Neural cell (in vitro differentiated cells): Measurements from ENCODE around the gene ADCY2.

Source experiments
- EZH2 ChIP-seq: fragments of 200-600, 300-800 bp; shearing (Covaris generic), sonication (generic); IDR thresholded peaks from 2 replicates; pipeline ENCODE4 v1.6.1; 2014; ENCODE audit warnings: antibody characterized with exemption, low read length, borderline replicate concordance, mild to moderate bottlenecking; ENCODE audit not compliant: insufficient read depth, poor library complexity, severe bottlenecking
- RAD21 ChIP-seq: fragments of 450-650 bp; conservative IDR thresholded peaks from 2 replicates; pipeline ENCODE4 v1.6.1; 2014; ENCODE audit warnings: antibody characterized with exemption, mild to moderate bottlenecking, moderate library complexity
- SMC3 ChIP-seq: fragments of 450-650 bp; conservative IDR thresholded peaks from 2 replicates; pipeline ENCODE4 v1.6.1; 2014; ENCODE audit warnings: antibody characterized with exemption, mild to moderate bottlenecking, moderate library complexity; ENCODE audit not compliant: poor library complexity
- TAF1 ChIP-seq: IDR thresholded peaks from 2 replicates; pipeline ENCODE4 v1.6.1; 2012; ENCODE audit warnings: low read depth
- TF ChIP-seq, protein P1 (sequence below): fragments of 450-650 bp; IDR thresholded peaks from 2 replicates; pipeline ENCODE4 v1.5.1; 2014; ENCODE audit warnings: antibody characterized with exemption, mild to moderate bottlenecking, moderate library complexity; ENCODE audit not compliant: poor library complexity, severe bottlenecking
- TF ChIP-seq, protein P2 (sequence below): IDR thresholded peaks from 2 replicates; pipeline ENCODE4 v1.6.1; 2012; ENCODE audit warnings: borderline replicate concordance

DNA sequence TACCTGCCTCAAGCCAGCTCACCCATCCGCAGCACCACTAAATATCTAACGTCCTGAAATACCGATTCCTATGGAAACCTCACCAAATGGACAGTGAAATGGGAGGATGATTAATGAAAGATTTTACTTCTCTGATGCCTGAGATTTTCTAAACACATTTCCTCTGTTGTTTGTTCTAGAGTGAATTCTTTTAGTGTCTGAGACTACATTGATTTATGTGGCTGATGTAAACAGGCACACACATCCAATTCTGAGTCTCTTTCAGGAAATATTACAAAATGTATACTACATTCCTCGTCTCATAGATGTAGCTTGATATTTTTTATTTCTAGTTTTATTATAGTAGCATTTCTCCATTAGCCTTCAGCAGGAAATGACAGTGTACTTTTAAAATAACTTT is 20.5 kb upstream of the ADCY2 start:
- TF ChIP-seq SMC3 (no peak), RAD21 (no peak), EZH2 (no peak), TAF1 (no peak)
- TF ChIP-seq, protein P1, sequence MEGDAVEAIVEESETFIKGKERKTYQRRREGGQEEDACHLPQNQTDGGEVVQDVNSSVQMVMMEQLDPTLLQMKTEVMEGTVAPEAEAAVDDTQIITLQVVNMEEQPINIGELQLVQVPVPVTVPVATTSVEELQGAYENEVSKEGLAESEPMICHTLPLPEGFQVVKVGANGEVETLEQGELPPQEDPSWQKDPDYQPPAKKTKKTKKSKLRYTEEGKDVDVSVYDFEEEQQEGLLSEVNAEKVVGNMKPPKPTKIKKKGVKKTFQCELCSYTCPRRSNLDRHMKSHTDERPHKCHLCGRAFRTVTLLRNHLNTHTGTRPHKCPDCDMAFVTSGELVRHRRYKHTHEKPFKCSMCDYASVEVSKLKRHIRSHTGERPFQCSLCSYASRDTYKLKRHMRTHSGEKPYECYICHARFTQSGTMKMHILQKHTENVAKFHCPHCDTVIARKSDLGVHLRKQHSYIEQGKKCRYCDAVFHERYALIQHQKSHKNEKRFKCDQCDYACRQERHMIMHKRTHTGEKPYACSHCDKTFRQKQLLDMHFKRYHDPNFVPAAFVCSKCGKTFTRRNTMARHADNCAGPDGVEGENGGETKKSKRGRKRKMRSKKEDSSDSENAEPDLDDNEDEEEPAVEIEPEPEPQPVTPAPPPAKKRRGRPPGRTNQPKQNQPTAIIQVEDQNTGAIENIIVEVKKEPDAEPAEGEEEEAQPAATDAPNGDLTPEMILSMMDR: no peak
- TF ChIP-seq, protein P2, sequence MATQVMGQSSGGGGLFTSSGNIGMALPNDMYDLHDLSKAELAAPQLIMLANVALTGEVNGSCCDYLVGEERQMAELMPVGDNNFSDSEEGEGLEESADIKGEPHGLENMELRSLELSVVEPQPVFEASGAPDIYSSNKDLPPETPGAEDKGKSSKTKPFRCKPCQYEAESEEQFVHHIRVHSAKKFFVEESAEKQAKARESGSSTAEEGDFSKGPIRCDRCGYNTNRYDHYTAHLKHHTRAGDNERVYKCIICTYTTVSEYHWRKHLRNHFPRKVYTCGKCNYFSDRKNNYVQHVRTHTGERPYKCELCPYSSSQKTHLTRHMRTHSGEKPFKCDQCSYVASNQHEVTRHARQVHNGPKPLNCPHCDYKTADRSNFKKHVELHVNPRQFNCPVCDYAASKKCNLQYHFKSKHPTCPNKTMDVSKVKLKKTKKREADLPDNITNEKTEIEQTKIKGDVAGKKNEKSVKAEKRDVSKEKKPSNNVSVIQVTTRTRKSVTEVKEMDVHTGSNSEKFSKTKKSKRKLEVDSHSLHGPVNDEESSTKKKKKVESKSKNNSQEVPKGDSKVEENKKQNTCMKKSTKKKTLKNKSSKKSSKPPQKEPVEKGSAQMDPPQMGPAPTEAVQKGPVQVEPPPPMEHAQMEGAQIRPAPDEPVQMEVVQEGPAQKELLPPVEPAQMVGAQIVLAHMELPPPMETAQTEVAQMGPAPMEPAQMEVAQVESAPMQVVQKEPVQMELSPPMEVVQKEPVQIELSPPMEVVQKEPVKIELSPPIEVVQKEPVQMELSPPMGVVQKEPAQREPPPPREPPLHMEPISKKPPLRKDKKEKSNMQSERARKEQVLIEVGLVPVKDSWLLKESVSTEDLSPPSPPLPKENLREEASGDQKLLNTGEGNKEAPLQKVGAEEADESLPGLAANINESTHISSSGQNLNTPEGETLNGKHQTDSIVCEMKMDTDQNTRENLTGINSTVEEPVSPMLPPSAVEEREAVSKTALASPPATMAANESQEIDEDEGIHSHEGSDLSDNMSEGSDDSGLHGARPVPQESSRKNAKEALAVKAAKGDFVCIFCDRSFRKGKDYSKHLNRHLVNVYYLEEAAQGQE: no peak
